ENCODE measurements around the gene C5orf46. TPM values are rescaled to one million over a fixed set of nuclear protein-coding genes. Genes with fewer than 3 reads are reported as not detected.

Gene C5orf46
- polyA plus RNA-seq, 3 donors: not detected

- H2AFZ ChIP-seq (ENCODE audit: insufficient read depth, low read depth, low read length, poor library complexity, severe bottlenecking): no peak overlapping the region
- Mint-ChIP-seq H3K9me3 (peaks cover 1 to 10% (median 2%) of the 10 kb centered on the region in 7 donors), H3K27me3 (ENCODE audit: low read depth in 3 of 3) (peaks cover 0 to 2% (median 0%) of the 10 kb centered on the region in 3 donors), H3K27ac (no peak overlapping the region), H3K36me3 (peaks cover 0 to 5% of the 10 kb centered on the region in 2 donors), H3K4me1 (peaks cover 45% of the 10 kb centered on the region), H3K4me3 (no peak overlapping the region)
- H3K4me3 ChIP-seq (replicated peaks in 1 of 3; ENCODE audit: low read depth in 2 of 3, low read length in 3 of 3): no peak overlapping the region
- intact Hi-C loops (cut with micrococcal nuclease): no loop called here
- 100% methylated on average over 2 of the region's 4 CpGs for WGBS (ENCODE audit: insufficient coverage)
- no peak for TF ChIP-seq CTCF (IDR thresholded peaks at IDR 0.05)
- no peak overlapping the region for H3K27ac ChIP-seq (ENCODE audit: low read depth in 1 of 2, low read length in 2 of 2)
- no peaks in the 10 kb centered on the region for H3K79me2 ChIP-seq (ENCODE audit: insufficient read depth, low read length)
- no peak overlapping the region for H3K9ac ChIP-seq (ENCODE audit: insufficient read depth, low read length, poor library complexity, severe bottlenecking)
- no peaks in the 10 kb centered on the region for H3K9me3 ChIP-seq (replicated peaks in 1 of 2; ENCODE audit: control insufficient read depth in 1 of 2, insufficient read depth in 1 of 2, low read length in 2 of 2)
- no peaks in the 10 kb centered on the region for H3K27me3 ChIP-seq (ENCODE audit: control insufficient read depth in 2 of 2, insufficient read depth in 2 of 2, low read length in 2 of 2)
- no peaks in the 10 kb centered on the region for H3K36me3 ChIP-seq (replicated peaks in 1 of 2; ENCODE audit: control insufficient read depth in 1 of 2, insufficient read depth in 2 of 2, low read length in 2 of 2)
- H3K4me1 ChIP-seq (ENCODE audit: control insufficient read depth in 1 of 2, insufficient read depth in 2 of 2, low read length in 2 of 2): peaks cover 3 to 11% of the 10 kb centered on the region in 2 donors
- H3K4me2 ChIP-seq (replicated peaks; ENCODE audit: extremely low read depth, low read length, poor library complexity, severe bottlenecking): no peak overlapping the region
- no peaks in the 10 kb centered on the region for H4K20me1 ChIP-seq (ENCODE audit: insufficient read depth, low read length)
- no peak for DNase-seq
Observed at GRCh38 chr5:147869112-147869511, 37.2 kb downstream of the C5orf46 start.

- H3K27me3 ChIP-seq (ENCODE audit: control insufficient read depth in 2 of 2, insufficient read depth in 2 of 2, low read length in 2 of 2): no peaks in the 10 kb centered on the region
- no peaks in the 10 kb centered on the region for H4K20me1 ChIP-seq (ENCODE audit: insufficient read depth, low read length)
- no peaks in the 10 kb centered on the region for H3K36me3 ChIP-seq (replicated peaks in 1 of 2; ENCODE audit: control insufficient read depth in 1 of 2, insufficient read depth in 2 of 2, low read length in 2 of 2)
- no peak overlapping the region for H3K9ac ChIP-seq (ENCODE audit: insufficient read depth, low read length, poor library complexity, severe bottlenecking)
- no peak overlapping the region for H3K4me3 Mint-ChIP-seq
- no peaks in the 10 kb centered on the region for H3K9me3 ChIP-seq (replicated peaks in 1 of 2; ENCODE audit: control insufficient read depth in 1 of 2, insufficient read depth in 1 of 2, low read length in 2 of 2)
- peaks cover 0 to 14% of the 10 kb centered on the region in 2 donors for H3K4me1 ChIP-seq (ENCODE audit: control insufficient read depth in 1 of 2, insufficient read depth in 2 of 2, low read length in 2 of 2)
- H3K4me2 ChIP-seq (replicated peaks; ENCODE audit: extremely low read depth, low read length, poor library complexity, severe bottlenecking): no peak overlapping the region
- intact Hi-C loops (cut with micrococcal nuclease): no loop called here
- no peak overlapping the region for H2AFZ ChIP-seq (ENCODE audit: insufficient read depth, low read depth, low read length, poor library complexity, severe bottlenecking)
- H3K79me2 ChIP-seq (ENCODE audit: insufficient read depth, low read length): no peaks in the 10 kb centered on the region
- H3K4me3 ChIP-seq (replicated peaks in 1 of 3; ENCODE audit: low read depth in 2 of 3, low read length in 3 of 3): no peak overlapping the region
- H3K27me3 Mint-ChIP-seq (ENCODE audit: low read depth in 3 of 3): no peaks in the 10 kb centered on the region
- peaks cover 0 to 4% (median 0%) of the 10 kb centered on the region in 7 donors for H3K9me3 Mint-ChIP-seq
- H3K4me1 Mint-ChIP-seq: peaks cover 25% of the 10 kb centered on the region
- 0% methylated on average over 1 of the region's 3 CpGs for WGBS (ENCODE audit: insufficient coverage)
- TF ChIP-seq CTCF (IDR thresholded peaks at IDR 0.05): no peak
- peaks cover 0 to 5% of the 10 kb centered on the region in 2 donors for H3K36me3 Mint-ChIP-seq
- peak overlapping the region in 2 of 7 donors; percentile 1 to 73 for H3K27ac Mint-ChIP-seq
- no peak for DNase-seq
- H3K27ac ChIP-seq (ENCODE audit: low read depth in 1 of 2, low read length in 2 of 2): no peak overlapping the region
Observed at GRCh38 chr5:147863454-147864158, 42.7 kb downstream of the C5orf46 start.
